Liver (tissue), 9 donors: ENCODE data around the gene IRF4. TPM values are rescaled to one million over a fixed set of nuclear protein-coding genes. Genes with fewer than 3 reads are reported as not detected.

Experiments used
- DNase-seq: peaks from one replicate; pipeline ENCODE4 v3.0.0-alpha.2; 2017; ENCODE audit warnings: low spot score
- H3K27ac ChIP-seq, 2 donors: one replicate each; pipeline ENCODE4 v1.7.0; 2013; ENCODE audit warnings: inconsistent platforms in 2 of 2, low read length in 2 of 2, control low read depth in 1 of 2, low read depth in 1 of 2, mild to moderate bottlenecking in 1 of 2
- H3K27me3 ChIP-seq, 4 donors: one replicate each; pipeline versions ENCODE4 v1.6.1 to v1.7.0; 2013; ENCODE audit warnings: low read length in 3 of 4, inconsistent platforms in 1 of 4, mild to moderate bottlenecking in 1 of 4, moderate library complexity in 1 of 4; ENCODE audit not compliant: control insufficient read depth in 4 of 4, insufficient read depth in 4 of 4
- H3K36me3 ChIP-seq, 4 donors: one replicate each; pipeline versions ENCODE4 v1.6.1 to v1.7.0; 2013; ENCODE audit warnings: low read length in 3 of 4, mild to moderate bottlenecking in 3 of 4, low read depth in 1 of 4, moderate library complexity in 1 of 4; ENCODE audit not compliant: control insufficient read depth in 4 of 4, insufficient read depth in 3 of 4
- H3K4me1 ChIP-seq, 4 donors: one replicate each; pipeline versions ENCODE4 v1.6.1 to v1.7.0; 2013; ENCODE audit warnings: low read length in 3 of 4, mild to moderate bottlenecking in 3 of 4, moderate library complexity in 1 of 4; ENCODE audit not compliant: control insufficient read depth in 4 of 4, insufficient read depth in 4 of 4
- H3K4me3 ChIP-seq, 3 donors: one replicate each; pipeline versions ENCODE4 v1.6.1 to v1.7.0; 2013; ENCODE audit warnings: low read length in 3 of 3, control low read depth in 1 of 3, low read depth in 1 of 3, mild to moderate bottlenecking in 1 of 3
- H3K9ac ChIP-seq, 2 donors: one replicate each; pipeline ENCODE4 v1.7.0; 2013; ENCODE audit warnings: low read length in 2 of 2, mild to moderate bottlenecking in 2 of 2, moderate library complexity in 2 of 2, control low read depth in 1 of 2, low read depth in 1 of 2
- H3K9me3 ChIP-seq, 4 donors: one replicate each; pipeline versions ENCODE4 v1.6.1 to v1.7.0; 2013; ENCODE audit warnings: low read length in 3 of 4; ENCODE audit not compliant: control insufficient read depth in 4 of 4
- ATF3 ChIP-seq: IDR thresholded peaks from 2 replicates; pipeline ENCODE4 v1.6.1; 2016; ENCODE audit warnings: antibody characterized with exemption
- CTCF ChIP-seq: fragments of 150-350 bp; IDR thresholded peaks from 2 replicates; pipeline ENCODE4 v1.5.1; 2017; ENCODE audit warnings: improper control_type of control experiment, low read depth, low read length; ENCODE audit not compliant: missing input control
- EGR1 ChIP-seq, 2 donors: IDR thresholded peaks; 2 replicates each; pipeline ENCODE4 v1.6.1; 2016 to 2018; ENCODE audit warnings: antibody characterized with exemption in 2 of 2, low read depth in 2 of 2
- FOXA1 ChIP-seq: IDR thresholded peaks from 2 replicates; pipeline ENCODE4 v1.6.1; 2016; ENCODE audit warnings: antibody characterized with exemption
- FOXA2 ChIP-seq: IDR thresholded peaks from 2 replicates; pipeline ENCODE4 v1.6.1; 2016; ENCODE audit warnings: antibody characterized with exemption
- GABPA ChIP-seq, 2 donors: IDR thresholded peaks in 1 of 2; conservative IDR thresholded peaks in 1 of 2; 2 replicates each; pipeline ENCODE4 v1.6.1; 2016; ENCODE audit warnings: antibody characterized with exemption in 2 of 2, mild to moderate bottlenecking in 1 of 2, moderate library complexity in 1 of 2
- HNF4A ChIP-seq, 2 donors: conservative IDR thresholded peaks; 2 replicates each; pipeline ENCODE4 v1.6.1; 2016; ENCODE audit warnings: antibody characterized with exemption in 2 of 2, mild to moderate bottlenecking in 2 of 2
- HNF4G ChIP-seq: IDR thresholded peaks from 2 replicates; pipeline ENCODE4 v1.6.1; 2016; ENCODE audit warnings: antibody characterized with exemption
- JUND ChIP-seq, 2 donors: IDR thresholded peaks; 2 replicates each; pipeline ENCODE4 v1.6.1; 2016; ENCODE audit warnings: antibody characterized with exemption in 2 of 2
- MAX ChIP-seq: IDR thresholded peaks from 2 replicates; pipeline ENCODE4 v1.6.1; 2016; ENCODE audit warnings: antibody characterized with exemption
- NR2F2 ChIP-seq: IDR thresholded peaks from 2 replicates; pipeline ENCODE4 v1.6.1; 2016; ENCODE audit warnings: antibody characterized with exemption
- REST ChIP-seq: IDR thresholded peaks from 2 replicates; pipeline ENCODE4 v1.6.1; 2016; ENCODE audit warnings: antibody characterized with exemption, mild to moderate bottlenecking
- RXRA ChIP-seq, 2 donors: IDR thresholded peaks; 2 replicates each; pipeline ENCODE4 v1.6.1; 2017 to 2018; ENCODE audit warnings: antibody characterized with exemption in 2 of 2, mild to moderate bottlenecking in 1 of 2
- SP1 ChIP-seq: IDR thresholded peaks from 2 replicates; pipeline ENCODE4 v1.6.1; 2018; ENCODE audit warnings: antibody characterized with exemption, mild to moderate bottlenecking
- TAF1 ChIP-seq: conservative IDR thresholded peaks from 2 replicates; pipeline ENCODE4 v1.6.1; 2016; ENCODE audit warnings: antibody characterized with exemption, mild to moderate bottlenecking
- YY1 ChIP-seq: IDR thresholded peaks from 2 replicates; pipeline ENCODE4 v1.6.1; 2016; ENCODE audit warnings: antibody characterized with exemption, mild to moderate bottlenecking
- ZBTB33 ChIP-seq: IDR thresholded peaks from 2 replicates; pipeline ENCODE4 v1.6.1; 2016; ENCODE audit warnings: antibody characterized with exemption
- WGBS: extraction: QIAGEN DNeasy Blood & Tissue Kit; methylation state at CpG from one replicate; pipeline ENCODE4 v1.1.7; 2013; 5-methylcytosine and 5-hydroxymethylcytosine counted together
- polyA plus RNA-seq, 2 donors: library from polyadenylated mRNA; stranded (reverse) in 1 of 2; unstranded in 1 of 2; fragments of 200-250 nt in 1 of 2; fragments of >200 nt in 1 of 2; fragmentation: Nextera tagmentation in 1 of 2; extraction: Ambion mirVana in 1 of 2; gene quantifications; one replicate each; pipeline versions ENCODE4 v1.2.1 to v1.2.3, GENCODE V29; 2013 to 2015
- total RNA-seq, 2 donors: library from RNA; depleted of rRNA; stranded (reverse); fragments of >200 nt; gene quantifications; one replicate each; pipeline ENCODE4 v1.2.3, GENCODE V29; 2014
- donor health status: healthy.
- donor health status: healthy.
- donor health status: healthy.
- donor health status: healthy.
- donor health status: healthy.

The IRF4 gene
- total and polyA plus RNA-seq, 4 donors: 0.68 to 1.6 (median 1.1) TPM

GRCh38 chr6:434051-434705 lies 42.6 kb downstream of the IRF4 start:
- H3K27me3 ChIP-seq: peaks cover 0 to 2% (median 0%) of the 10 kb centered on the region in 4 donors
- no peak for TF ChIP-seq JUND (IDR thresholded peaks at IDR 0.05)
- TF ChIP-seq EGR1 (IDR thresholded peaks at IDR 0.05; ENCODE audit: low read depth in 2 of 2): no peak
- TF ChIP-seq FOXA1: no peak
- no peak for TF ChIP-seq RXRA (IDR thresholded peaks at IDR 0.05)
- TF ChIP-seq HNF4A (conservative IDR thresholded peaks at IDR 0.05): no peak
- TF ChIP-seq FOXA2: no peak
- no peak for TF ChIP-seq YY1
- no peak for TF ChIP-seq TAF1
- no peak for TF ChIP-seq NR2F2
- no peak for TF ChIP-seq ATF3
- no peak for TF ChIP-seq HNF4G
- TF ChIP-seq REST: no peak
- TF ChIP-seq MAX: no peak
- TF ChIP-seq GABPA (IDR thresholded peaks at IDR 0.05 in 1 of 2, conservative IDR thresholded peaks at IDR 0.05 in 1 of 2): no peak
- no peak for TF ChIP-seq CTCF
- TF ChIP-seq SP1: no peak
- no peaks in the 10 kb centered on the region for H3K9me3 ChIP-seq
- WGBS: 89% methylated on average over 14 of the region's 14 CpGs
- no peak overlapping the region for H3K4me3 ChIP-seq
- no peak overlapping the region for H3K27ac ChIP-seq
- no peaks in the 10 kb centered on the region for H3K36me3 ChIP-seq
- H3K9ac ChIP-seq: no peak overlapping the region
- no peaks in the 10 kb centered on the region for H3K4me1 ChIP-seq
- no peak for DNase-seq

GRCh38 chr6:435441-436307 lies 44.1 kb downstream of the IRF4 start:
- WGBS: 96% methylated on average over 50 of the region's 50 CpGs
- no peaks in the 10 kb centered on the region for H3K4me1 ChIP-seq
- no peaks in the 10 kb centered on the region for H3K9me3 ChIP-seq
- DNase-seq: no peak
- TF ChIP-seq YY1: no peak
- TF ChIP-seq NR2F2: no peak
- TF ChIP-seq GABPA (IDR thresholded peaks at IDR 0.05 in 1 of 2, conservative IDR thresholded peaks at IDR 0.05 in 1 of 2): no peak
- TF ChIP-seq CTCF: no peak
- no peak for TF ChIP-seq HNF4G
- TF ChIP-seq ATF3: no peak
- no peak for TF ChIP-seq SP1
- no peak for TF ChIP-seq EGR1 (IDR thresholded peaks at IDR 0.05; ENCODE audit: low read depth in 2 of 2)
- TF ChIP-seq RXRA (IDR thresholded peaks at IDR 0.05): no peak
- TF ChIP-seq JUND (IDR thresholded peaks at IDR 0.05): no peak
- no peak for TF ChIP-seq ZBTB33
- no peak for TF ChIP-seq FOXA2
- no peak overlapping the region for H3K4me3 ChIP-seq
- no peak overlapping the region for H3K9ac ChIP-seq
- H3K36me3 ChIP-seq: no peaks in the 10 kb centered on the region
- no peaks in the 10 kb centered on the region for H3K27me3 ChIP-seq
- no peak overlapping the region for H3K27ac ChIP-seq
